Heart left ventricle (tissue), 16 donors: ENCODE measurements around the gene CEP63. TPM values are rescaled to one million over a fixed set of nuclear protein-coding genes. Genes with fewer than 3 reads are reported as not detected.

Experiments
- ATAC-seq, 4 donors: fragments of 200-7000 bp; cut with Tn5 transposase; one replicate each; pipeline ENCODE4 v1.9.1; 2020 to 2022; ENCODE audit warnings: moderate library complexity in 4 of 4, mild to moderate bottlenecking in 3 of 4, moderate number of reproducible peaks in 1 of 4
- DNase-seq, 5 donors: peaks; one replicate each; pipeline ENCODE4 v3.0.0-alpha.2; 2020
- H3K27ac ChIP-seq, 12 donors: fragments of 200-600 bp; sonication (generic) in 4 of 12; one replicate each; pipeline versions ENCODE4 v1.5.0 to v1.8.0; 2016 to 2022; ENCODE audit warnings: mild to moderate bottlenecking in 2 of 12
- H3K27me3 ChIP-seq, 9 donors: fragments of 200-600 bp; sonication (generic) in 2 of 9; one replicate each; pipeline versions ENCODE4 v1.5.1 to v1.8.0; 2016 to 2022; ENCODE audit warnings: mild to moderate bottlenecking in 3 of 9
- H3K36me3 ChIP-seq, 9 donors: fragments of 200-600 bp; sonication (generic) in 2 of 9; one replicate each; pipeline versions ENCODE4 v1.5.0 to v1.8.0; 2018 to 2022; ENCODE audit warnings: mild to moderate bottlenecking in 2 of 9
- H3K4me1 ChIP-seq, 12 donors: fragments of 200-600 bp; sonication (generic) in 4 of 12; one replicate each; pipeline versions ENCODE4 v1.5.0 to v1.8.0; 2016 to 2022; ENCODE audit warnings: mild to moderate bottlenecking in 3 of 12
- H3K4me3 ChIP-seq, 12 donors: fragments of 200-600 bp; sonication (generic) in 4 of 12; one replicate each; pipeline versions ENCODE4 v1.5.0 to v1.8.0; 2017 to 2022; ENCODE audit warnings: mild to moderate bottlenecking in 9 of 12, moderate library complexity in 4 of 12
- H3K9me3 ChIP-seq, 12 donors: fragments of 200-600 bp; sonication (generic) in 4 of 12; one replicate each; pipeline versions ENCODE4 v1.5.0 to v1.8.0; 2016 to 2022; ENCODE audit warnings: mild to moderate bottlenecking in 1 of 12
- POLR2A ChIP-seq, 2 donors: fragments of 450-650 bp; IDR thresholded peaks; one replicate each; pipeline ENCODE4 v1.6.1; 2017; ENCODE audit warnings: antibody characterized with exemption in 2 of 2, mild to moderate bottlenecking in 2 of 2, moderate library complexity in 2 of 2
- WGBS, 4 donors: extraction: QIAGEN DNeasy Blood & Tissue Kit in 2 of 4; methylation state at CpG; one replicate each; pipeline versions ENCODE4 v1.1.5 to v1.1.7; 2013 to 2018; 5-methylcytosine and 5-hydroxymethylcytosine counted together
- intact Hi-C, 10 donors: fragments of 100-400 bp; cut with DNase I; formaldehyde crosslinking; loops; one replicate each; pipeline versions ENCODE4 v1.11.1 to v1.14.2; 2022
- polyA plus RNA-seq, 2 donors: library from polyadenylated mRNA; stranded (reverse); fragments of 200-250 nt; gene quantifications; one replicate each; pipeline ENCODE4 v1.2.3, GENCODE V29; 2013
- total RNA-seq, 9 donors: library from RNA; depleted of rRNA in 2 of 9; stranded (reverse); fragments of >200 nt in 2 of 9; fragmentation: NEBNext Ultra II Directional in 3 of 9; extraction: Animal tissue kit (Norgen Biotek cat#: 25700) in 3 of 9; gene quantifications; one replicate each; pipeline versions ENCODE4 v1.1.0 to v1.2.4, GENCODE V29; 2016 to 2023
- TF ChIP-seq, protein P1 (sequence below), 12 donors: fragments of 200-600 bp; sonication (generic) in 4 of 12; IDR thresholded peaks; one replicate each; pipeline versions ENCODE4 v1.5.0 to v1.8.0; 2018 to 2022; ENCODE audit warnings: antibody characterized with exemption in 12 of 12, mild to moderate bottlenecking in 5 of 12
- donor health status: ischemic (EF 13 %, LVEDD 7.1; RV severe dilation, severe dysfunction).
- donor health status: healthy with polysubstance abuse.
- donor health status: DM: no; HTN: yes; CAD: no.
- donor health status: DM: no; HTN: no; CAD: no.
- donor health status: ischemic (EF 25% LVEDD 6.9; RV normal size, moderate dysfunction).
- donor health status: ischemic (EF 25% LVEDD 5.7; RV mildly dilated, moderate dysfunction).
- donor health status: healthy.
- donor health status: DM: yes; HTN: yes; CAD: no.
- donor health status: ischemic (EF 35%, LVEDD 5.7; RV mildly dilated, moderate dysfunction).
- donor health status: nonischemic (EF 11% LVEDD 7.7; RV severe dilation, severe dysfunction).
- donor health status: DM: yes; HTN: yes; CAD: no.
- donor health status: PGD.
- donor health status: ischemic (EF 29% LVEDD 5.4; RV normal size, mild dysfunction).
- donor health status: nonischemic (EF 23%, LVEDD 6.1; RV moderate dilation, normal function).

Gene CEP63
- total and polyA plus RNA-seq, 11 donors, result 19.1 to 35.3 (median 29.5) TPM

GRCh38 chr3:134453631-134454030 lies 32.2 kb upstream of the CEP63 start:
- Histone ChIP-seq H3K4me1 (no peaks in the 10 kb centered on the region), H3K27me3 (peaks cover 0 to 7% (median 0%) of the 10 kb centered on the region in 9 donors), H3K27ac (no peak overlapping the region), H3K4me3 (no peak overlapping the region), H3K36me3 (no peaks in the 10 kb centered on the region), H3K9me3 (no peaks in the 10 kb centered on the region)
- ATAC-seq (no peak), DNase-seq (no peak)
- TF ChIP-seq, protein P1, sequence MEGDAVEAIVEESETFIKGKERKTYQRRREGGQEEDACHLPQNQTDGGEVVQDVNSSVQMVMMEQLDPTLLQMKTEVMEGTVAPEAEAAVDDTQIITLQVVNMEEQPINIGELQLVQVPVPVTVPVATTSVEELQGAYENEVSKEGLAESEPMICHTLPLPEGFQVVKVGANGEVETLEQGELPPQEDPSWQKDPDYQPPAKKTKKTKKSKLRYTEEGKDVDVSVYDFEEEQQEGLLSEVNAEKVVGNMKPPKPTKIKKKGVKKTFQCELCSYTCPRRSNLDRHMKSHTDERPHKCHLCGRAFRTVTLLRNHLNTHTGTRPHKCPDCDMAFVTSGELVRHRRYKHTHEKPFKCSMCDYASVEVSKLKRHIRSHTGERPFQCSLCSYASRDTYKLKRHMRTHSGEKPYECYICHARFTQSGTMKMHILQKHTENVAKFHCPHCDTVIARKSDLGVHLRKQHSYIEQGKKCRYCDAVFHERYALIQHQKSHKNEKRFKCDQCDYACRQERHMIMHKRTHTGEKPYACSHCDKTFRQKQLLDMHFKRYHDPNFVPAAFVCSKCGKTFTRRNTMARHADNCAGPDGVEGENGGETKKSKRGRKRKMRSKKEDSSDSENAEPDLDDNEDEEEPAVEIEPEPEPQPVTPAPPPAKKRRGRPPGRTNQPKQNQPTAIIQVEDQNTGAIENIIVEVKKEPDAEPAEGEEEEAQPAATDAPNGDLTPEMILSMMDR (IDR thresholded peaks at IDR 0.05), result peak in 2 of 12 donors; percentile 14 to 18
- no peak for TF ChIP-seq POLR2A (IDR thresholded peaks at IDR 0.05)
- intact Hi-C loops, result loop anchor here in 1 of 10 donors (5.0 kb wide), 1 partner anchor 46 kb away; no protein-coding TSS in a partner anchor
- WGBS, 4 donors, result 51 to 61% (median 53%) methylated on average over 6 of the region's 6 CpGs

GRCh38 chr3:134457376-134458074 lies 28.3 kb upstream of the CEP63 start:
- peaks cover 0 to 21% (median 13%) of the 10 kb centered on the region in 12 donors for H3K4me1 ChIP-seq
- no peaks in the 10 kb centered on the region for H3K9me3 ChIP-seq
- H3K27ac ChIP-seq, result no peak overlapping the region
- intact Hi-C loops, result loop anchor here in 1 of 10 donors (5.0 kb wide), 1 partner anchor 50 kb away; no protein-coding TSS in a partner anchor
- H3K4me3 ChIP-seq, result no peak overlapping the region
- ATAC-seq (no peak), DNase-seq (no peak)
- TF ChIP-seq POLR2A (IDR thresholded peaks at IDR 0.05), result no peak
- TF ChIP-seq, protein P1 (IDR thresholded peaks at IDR 0.05), result no peak
- H3K36me3 ChIP-seq, result no peaks in the 10 kb centered on the region
- H3K27me3 ChIP-seq, result peaks cover 0 to 7% (median 0%) of the 10 kb centered on the region in 9 donors
- 80 to 88% (median 83%) methylated on average over 9 of the region's 9 CpGs for WGBS, 4 donors

DNA sequence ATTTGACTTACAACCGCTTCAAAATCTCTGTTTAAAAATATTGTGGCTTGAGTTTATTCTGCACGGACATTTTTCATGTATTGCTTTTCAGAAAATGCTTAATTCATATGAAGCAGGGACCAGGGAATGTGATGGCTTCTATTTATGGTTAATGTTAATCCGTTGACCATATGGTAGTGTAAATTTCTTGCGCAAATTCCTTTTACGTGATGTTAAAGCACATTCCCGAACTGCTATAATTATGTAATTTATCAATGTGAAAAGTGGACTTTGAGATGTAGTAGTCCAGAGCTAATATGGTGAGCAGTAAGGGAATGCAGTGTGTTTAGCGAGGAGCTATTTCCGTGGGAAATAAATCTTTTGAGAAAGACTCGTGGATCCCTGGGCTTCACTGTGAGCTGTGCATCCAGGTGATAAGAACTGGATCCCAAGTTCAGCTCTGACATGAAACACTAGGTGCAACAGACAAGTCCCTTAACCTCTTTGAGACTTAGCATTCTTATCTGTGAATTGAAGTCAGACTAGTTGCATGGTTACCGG lies 27.4 kb upstream of the CEP63 start:
- no peaks in the 10 kb centered on the region for H3K9me3 ChIP-seq
- no peak for DNase-seq
- H3K27ac ChIP-seq, result no peak overlapping the region
- intact Hi-C loops, result loop anchor here in 1 of 10 donors (5.0 kb wide), 1 partner anchor 51 kb away; no protein-coding TSS in a partner anchor
- peaks cover 0 to 31% (median 18%) of the 10 kb centered on the region in 12 donors for H3K4me1 ChIP-seq
- no peak for ATAC-seq
- no peaks in the 10 kb centered on the region for H3K36me3 ChIP-seq
- no peak overlapping the region for H3K4me3 ChIP-seq
- WGBS, 4 donors, result 89 to 92% (median 90%) methylated on average over 10 of the region's 10 CpGs
- peaks cover 0 to 7% (median 0%) of the 10 kb centered on the region in 9 donors for H3K27me3 ChIP-seq
- TF ChIP-seq, protein P1 (IDR thresholded peaks at IDR 0.05), result no peak
- TF ChIP-seq POLR2A (IDR thresholded peaks at IDR 0.05), result no peak

- peaks cover 0 to 7% (median 0%) of the 10 kb centered on the region in 9 donors for H3K27me3 ChIP-seq
- intact Hi-C loops, result loop anchor here in 1 of 10 donors (5.0 kb wide), 1 partner anchor 52 kb away; no protein-coding TSS in a partner anchor
- 64 to 84% (median 78%) methylated on average over 4 of the region's 4 CpGs for WGBS, 4 donors
- no peak for TF ChIP-seq POLR2A (IDR thresholded peaks at IDR 0.05)
- TF ChIP-seq, protein P1 (IDR thresholded peaks at IDR 0.05), result no peak
- ATAC-seq, result no peak
- H3K27ac ChIP-seq, result peak overlapping the region in 1 of 12 donors; percentile 24
- H3K9me3 ChIP-seq, result no peaks in the 10 kb centered on the region
- H3K4me1 ChIP-seq, result peaks cover 0 to 38% (median 20%) of the 10 kb centered on the region in 12 donors
- no peak for DNase-seq
- H3K4me3 ChIP-seq, result no peak overlapping the region
- H3K36me3 ChIP-seq, result no peaks in the 10 kb centered on the region
These were observed 26.3 kb upstream of the CEP63 start for GRCh38 chr3:134459562-134459961.
